AG04449 (cell line): ENCODE data around the gene NPAS2.

ENCODE experiments used
- CTCF ChIA-PET: fragments of 350-600 bp; formaldehyde crosslinking; extraction: SDS; loops from one replicate; lab custom pipeline; 2021; ENCODE audit warnings: antibody characterized with exemption; lab: Yijun Ruan, JAX
- POLR2A ChIA-PET: fragments of 400-600, 350-600 bp; formaldehyde crosslinking; extraction: SDS; loops from one replicate; lab custom pipeline; 2020; ENCODE audit warnings: antibody characterized with exemption, inconsistent platforms; lab: Yijun Ruan, JAX
- DNase-seq: peaks from one replicate; pipeline ENCODE4 v3.0.0-alpha.2; 2010; ENCODE audit warnings: low read depth, low spot score
- H3K4me3 ChIP-seq: 2 replicates; pipeline ENCODE4 v1.5.1; 2011; ENCODE audit warnings: low read depth, mild to moderate bottlenecking, control low read depth, low read length
- CTCF ChIP-seq: IDR thresholded peaks from one replicate; pipeline ENCODE4 v1.5.1; 2011; ENCODE audit warnings: mild to moderate bottlenecking, moderate library complexity, low read length, control low read depth, inconsistent platforms; ENCODE audit not compliant: insufficient read depth; ENCODE audit errors: missing control alignments

Gene NPAS2

GRCh38 chr2:100924122-100924519 is 104.2 kb downstream of the NPAS2 start:
- CTCF ChIA-PET, result interaction anchor here (1.1 to 1.3 kb wide), 4 partner anchors 8 to 195 kb away, joined by 3 read pairs; no protein-coding TSS in a partner anchor
- DNase-seq, result no peak
- TF ChIP-seq CTCF, result no peak
- POLR2A ChIA-PET, result interaction anchor here (1.0 to 1.5 kb wide), 3 partner anchors 20 to 34 kb away, joined by 3 to 4 read pairs (median 4); no protein-coding TSS in a partner anchor
- no peak overlapping the region for H3K4me3 ChIP-seq

GRCh38 chr2:100924520-100925451 is 104.8 kb downstream of the NPAS2 start:
- no peak for DNase-seq
- TF ChIP-seq CTCF, result no peak
- POLR2A ChIA-PET, result interaction anchor here (0.7 to 1.5 kb wide), 4 partner anchors 21 to 264 kb away, joined by 3 to 4 read pairs (median 4); no protein-coding TSS in a partner anchor
- CTCF ChIA-PET, result interaction anchor here (1.0 to 1.3 kb wide), 4 partner anchors 9 to 196 kb away, joined by 3 to 4 read pairs (median 3); no protein-coding TSS in a partner anchor
- peak overlapping the region; percentile 35 for H3K4me3 ChIP-seq

- ChIA-PET POLR2A (no interaction called here), CTCF (no interaction called here)
- no peak for DNase-seq
- TF ChIP-seq CTCF, result no peak
- H3K4me3 ChIP-seq, result no peak overlapping the region
Observed at GRCh38 chr2:100928235-100928634, 108.3 kb downstream of the NPAS2 start.

- H3K4me3 ChIP-seq, result no peak overlapping the region
- CTCF ChIA-PET, result no interaction called here
- no peak for TF ChIP-seq CTCF
- DNase-seq, result no peak
- POLR2A ChIA-PET, result interaction anchor here (0.9 kb wide), 1 partner anchor 26 kb away, joined by 3 read pairs; no protein-coding TSS in a partner anchor
Observed at GRCh38 chr2:100929147-100929546, 109.2 kb downstream of the NPAS2 start.

- TF ChIP-seq CTCF, result no peak
- H3K4me3 ChIP-seq, result no peak overlapping the region
- no peak for DNase-seq
- CTCF ChIA-PET, result interaction anchor here (0.5 to 1.2 kb wide), 3 partner anchors 10 to 205 kb away, joined by 3 to 4 read pairs (median 3); no protein-coding TSS in a partner anchor
- POLR2A ChIA-PET, result interaction anchor here (0.8 to 1.1 kb wide), 4 partner anchors 14 to 192 kb away, joined by 3 to 4 read pairs (median 3); no protein-coding TSS in a partner anchor
Observed at GRCh38 chr2:100934504-100935371, 114.8 kb downstream of the NPAS2 start.
